ENCODE results near the gene LAPTM5.
A peak's percentile ranks its signal among the peaks of the same experiment; 100 is the strongest.
"Not testable (repeated sequence)": the region's sequence is repeated elsewhere in the genome, so short reads cannot be mapped to it uniquely, and the experiment has no call there.

The LAPTM5 gene

DNA sequence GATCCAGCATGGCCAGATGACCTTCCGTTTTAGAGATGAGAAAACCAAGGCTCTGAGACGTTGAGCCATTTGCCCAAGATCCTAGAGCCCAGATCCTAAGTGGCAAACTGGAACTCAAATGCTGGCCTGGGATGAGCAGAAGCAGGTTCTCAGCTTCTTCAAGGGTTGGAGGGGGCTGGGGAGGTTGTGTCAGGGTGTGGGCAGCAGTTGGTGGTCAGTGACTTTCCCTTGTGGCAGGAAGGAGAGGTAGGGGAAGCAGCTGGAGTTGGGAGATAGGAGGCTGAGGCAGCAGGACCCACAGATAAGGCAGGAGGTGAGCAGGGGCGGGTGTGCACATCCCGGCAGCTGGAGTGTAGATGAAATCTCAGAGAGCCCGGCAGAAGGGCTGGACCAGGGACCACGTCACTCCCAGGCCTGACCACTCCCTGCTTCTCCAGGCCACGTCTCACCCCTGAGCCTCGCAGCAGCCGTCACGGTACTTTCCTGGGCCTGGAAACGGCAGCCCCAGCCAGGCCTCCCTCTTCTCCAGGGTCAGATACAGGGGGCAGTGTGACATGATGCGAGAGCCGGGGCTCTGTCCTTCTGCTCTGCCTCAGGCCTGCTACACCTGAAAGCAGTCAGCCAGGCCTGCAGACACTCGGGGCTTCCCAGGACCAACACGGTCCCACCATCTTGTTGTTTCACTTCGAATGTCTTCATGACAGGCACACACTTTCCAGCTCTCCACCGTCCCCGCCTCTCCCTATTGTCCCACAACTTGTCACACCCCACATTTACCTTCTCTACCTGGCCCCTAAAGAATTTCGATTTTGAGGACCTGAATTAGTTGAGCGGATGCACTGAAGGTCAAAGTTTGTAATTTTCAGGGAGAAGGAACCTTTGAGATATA lies 11.5 kb upstream of the LAPTM5 start:
- no peak overlapping the region for H3K27ac Mint-ChIP-seq
- no peaks in the 10 kb centered on the region for H3K36me3 Mint-ChIP-seq (ENCODE audit: low read depth)
- no peak overlapping the region for H3K4me3 Mint-ChIP-seq
- H3K27me3 Mint-ChIP-seq = no peaks in the 10 kb centered on the region
- H3K4me1 Mint-ChIP-seq (ENCODE audit: low read depth) = peaks cover 30% of the 10 kb centered on the region
- DNase-seq = no peak
- H3K9me3 Mint-ChIP-seq = no peaks in the 10 kb centered on the region

DNA sequence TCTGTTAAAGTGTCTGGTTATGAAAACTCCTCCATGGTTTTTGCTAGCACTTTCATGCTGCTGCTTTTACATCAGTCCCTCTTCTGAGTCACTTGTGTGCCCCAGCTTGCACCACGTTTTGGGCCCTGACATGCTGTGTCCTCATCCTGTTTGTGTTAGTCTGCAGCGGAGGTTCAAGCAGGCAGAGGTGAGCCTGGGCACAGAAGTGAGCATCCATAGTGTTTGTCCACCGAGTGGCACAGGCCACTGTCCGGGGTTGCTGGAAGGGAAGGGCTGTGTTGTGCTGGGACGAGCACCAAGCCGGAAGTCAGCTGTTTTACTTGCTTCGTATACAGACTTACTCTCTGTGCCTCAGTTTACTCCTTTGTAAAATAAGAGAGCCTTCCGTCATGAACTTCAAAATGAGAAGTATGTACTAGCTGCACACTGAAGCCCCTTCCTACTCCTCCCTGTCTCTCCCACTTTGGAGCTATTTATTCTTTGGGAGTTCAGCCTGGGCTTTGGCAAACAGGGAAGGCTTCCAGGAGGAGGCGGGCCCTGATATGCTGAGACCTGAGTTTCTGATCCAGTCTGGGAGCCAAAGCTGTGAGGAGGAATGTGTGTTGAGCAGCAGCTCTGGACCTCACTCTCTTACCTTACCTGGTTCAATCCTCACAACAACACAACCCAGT lies 10.7 kb upstream of the LAPTM5 start:
- Mint-ChIP-seq H3K4me3 (no peak overlapping the region), H3K27me3 (no peaks in the 10 kb centered on the region), H3K4me1 (ENCODE audit: low read depth) (peaks cover 34% of the 10 kb centered on the region), H3K27ac (no peak overlapping the region), H3K36me3 (ENCODE audit: low read depth) (no peaks in the 10 kb centered on the region), H3K9me3 (no peaks in the 10 kb centered on the region)
- no peak for DNase-seq

DNA sequence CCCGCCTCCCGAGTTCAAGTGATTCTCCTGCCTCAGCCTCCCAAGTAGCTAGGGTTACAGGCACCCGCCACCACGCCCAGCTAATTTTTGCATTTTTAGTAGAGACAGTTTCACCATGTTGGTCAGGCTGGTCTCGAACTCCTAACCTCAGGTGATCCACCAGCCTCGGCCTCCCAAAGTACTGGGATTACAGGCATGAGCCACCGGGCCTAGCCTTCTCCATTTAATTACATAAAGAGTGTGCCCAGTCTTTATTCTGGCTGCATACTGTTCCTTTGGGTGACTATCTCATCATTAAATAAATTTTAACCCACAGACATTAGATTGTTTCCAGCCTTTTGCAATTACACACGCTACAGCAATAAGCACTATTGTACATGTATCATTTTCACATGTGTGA lies 9.4 kb upstream of the LAPTM5 start:
- H3K9me3 Mint-ChIP-seq; H3K27me3 Mint-ChIP-seq; H3K36me3 Mint-ChIP-seq (ENCODE audit: low read depth); H3K4me3 Mint-ChIP-seq; DNase-seq; H3K27ac Mint-ChIP-seq: not testable (repeated sequence)
- peaks cover 48% of the 10 kb centered on the region for H3K4me1 Mint-ChIP-seq (ENCODE audit: low read depth)

DNA sequence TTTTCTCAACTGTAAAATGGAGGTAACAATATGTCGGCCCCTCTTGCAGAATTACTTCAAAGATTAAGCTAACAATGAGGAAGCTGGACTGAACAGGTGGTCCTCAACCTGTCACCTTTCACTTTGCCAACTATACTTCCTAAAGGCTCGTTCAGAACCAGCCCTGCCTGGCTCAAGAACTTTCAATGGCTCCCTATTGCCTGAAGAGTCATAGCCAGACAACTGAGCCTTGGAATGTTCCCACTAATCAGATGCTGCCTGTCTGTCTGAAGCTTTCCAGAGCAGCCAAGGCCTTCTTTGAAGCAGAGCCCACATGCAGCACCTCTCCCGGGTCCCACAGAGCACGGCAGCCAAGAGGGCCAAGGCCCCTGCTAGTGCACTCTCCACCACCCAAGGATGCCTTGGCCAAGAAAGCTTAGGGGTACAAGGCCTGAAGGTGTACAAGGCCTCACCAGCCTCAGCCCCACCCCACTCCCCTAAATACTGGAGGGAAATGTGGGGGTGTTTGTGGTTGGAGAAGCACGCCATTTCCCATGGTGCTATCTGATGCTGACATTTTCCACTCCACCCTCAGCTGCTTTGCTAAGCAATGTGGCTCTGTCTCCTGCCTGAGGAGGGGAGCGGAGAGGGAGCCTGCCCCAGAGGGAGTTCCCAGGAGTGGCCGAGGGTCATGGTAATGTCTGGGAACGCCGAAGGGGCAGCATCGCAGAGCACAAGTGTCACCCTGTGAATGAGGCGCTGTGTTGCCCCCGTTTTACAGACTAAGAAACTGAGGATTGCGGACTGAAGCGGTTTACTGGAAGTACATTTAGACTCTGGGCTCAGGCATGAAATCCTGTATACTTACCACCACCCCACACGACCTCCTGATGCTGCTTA lies 8.2 kb upstream of the LAPTM5 start:
- H3K4me1 Mint-ChIP-seq (ENCODE audit: low read depth) = peaks cover 59% of the 10 kb centered on the region
- H3K4me3 Mint-ChIP-seq = peak overlapping the region; percentile 72
- H3K27ac Mint-ChIP-seq = peak overlapping the region; percentile 94
- no peaks in the 10 kb centered on the region for H3K9me3 Mint-ChIP-seq
- DNase-seq = peak; percentile 65
- H3K27me3 Mint-ChIP-seq = no peaks in the 10 kb centered on the region
- no peaks in the 10 kb centered on the region for H3K36me3 Mint-ChIP-seq (ENCODE audit: low read depth)

DNA sequence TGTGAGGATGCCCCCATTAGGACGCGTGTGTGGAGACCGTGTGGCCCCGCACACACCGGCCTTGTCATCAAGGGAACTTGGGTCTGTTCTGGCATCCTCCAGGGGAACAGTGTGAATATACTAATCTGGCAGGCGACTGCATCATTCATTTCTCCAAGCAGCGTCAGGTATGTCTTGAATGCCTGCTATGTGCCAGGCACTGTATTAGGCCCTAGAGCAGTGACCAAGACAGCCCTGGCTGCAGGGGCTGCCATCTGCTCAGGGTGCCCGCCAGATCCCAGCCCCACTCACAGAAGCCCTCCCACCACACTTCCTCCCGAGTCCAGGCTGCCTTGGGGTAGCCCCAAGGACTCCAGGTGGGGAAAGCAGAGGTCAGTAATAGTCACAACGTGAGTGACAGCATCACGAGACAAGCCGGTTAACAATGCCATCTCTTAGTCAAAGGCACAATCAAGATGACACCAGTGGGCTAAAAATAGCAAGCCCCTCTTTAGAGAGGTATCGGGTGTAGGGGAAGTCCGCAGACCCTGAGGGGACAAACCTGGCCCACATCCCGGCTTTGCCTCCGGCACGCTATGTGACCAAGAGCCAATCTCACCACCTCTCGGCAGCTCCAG lies 7.5 kb upstream of the LAPTM5 start:
- Mint-ChIP-seq H3K4me1 (ENCODE audit: low read depth) (peaks cover 67% of the 10 kb centered on the region), H3K4me3 (no peak overlapping the region), H3K36me3 (ENCODE audit: low read depth) (no peaks in the 10 kb centered on the region), H3K9me3 (no peaks in the 10 kb centered on the region), H3K27me3 (no peaks in the 10 kb centered on the region), H3K27ac (peak overlapping the region; percentile 94)
- DNase-seq = no peak

DNA sequence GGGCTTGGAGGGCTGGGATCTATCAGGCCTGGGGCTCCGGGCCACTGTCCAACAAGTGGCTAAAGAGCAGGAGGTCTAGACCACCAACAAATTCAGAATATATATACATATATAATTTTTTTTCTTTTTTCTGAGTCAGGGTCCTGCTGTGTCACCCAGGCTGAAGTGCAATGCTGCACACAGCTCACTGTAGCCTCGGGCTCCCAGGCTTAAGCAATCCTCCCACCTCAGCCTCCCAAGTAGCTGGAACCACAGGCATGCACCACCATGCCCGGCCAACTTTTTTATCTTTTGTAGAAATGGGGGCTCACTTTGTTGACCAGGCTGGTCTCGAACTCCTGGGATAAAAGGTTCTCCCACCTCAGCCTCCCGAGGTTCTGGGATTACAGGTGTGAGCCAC lies 6.8 kb upstream of the LAPTM5 start:
- Mint-ChIP-seq H3K4me3 (no peak overlapping the region), H3K27ac (peak overlapping the region; percentile 94), H3K4me1 (ENCODE audit: low read depth) (peaks cover 73% of the 10 kb centered on the region), H3K9me3 (no peaks in the 10 kb centered on the region), H3K27me3 (no peaks in the 10 kb centered on the region), H3K36me3 (ENCODE audit: low read depth) (no peaks in the 10 kb centered on the region)
- no peak for DNase-seq

DNA sequence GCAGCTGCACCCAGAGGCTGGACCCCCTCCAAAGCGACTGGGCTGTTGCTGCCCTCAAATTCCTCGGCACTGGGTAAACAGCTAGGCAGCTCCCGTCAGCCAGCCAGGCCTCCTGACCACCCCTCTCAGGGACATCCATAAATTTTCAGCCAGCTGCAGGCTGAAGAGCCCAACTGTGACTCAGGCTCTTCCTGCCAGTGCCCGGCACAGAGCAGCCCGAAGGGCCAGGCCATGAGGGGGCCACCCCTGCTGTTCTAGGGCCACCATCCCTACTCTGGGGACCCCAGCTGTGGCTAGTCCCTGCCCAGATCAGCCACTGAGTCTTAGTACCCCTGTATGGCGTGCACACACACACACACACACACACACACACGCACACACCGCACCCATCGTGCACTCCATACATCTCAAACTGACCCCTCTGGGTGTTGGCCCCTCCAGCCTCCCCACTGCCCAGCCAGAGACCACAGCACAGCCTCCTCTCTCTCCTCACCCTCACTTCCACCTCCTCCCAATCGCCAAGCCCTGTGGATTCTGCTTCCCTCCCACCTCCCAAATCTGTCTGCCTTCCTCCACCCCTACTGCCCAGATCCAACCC lies 6.2 kb upstream of the LAPTM5 start:
- DNase-seq = no peak
- peaks cover 80% of the 10 kb centered on the region for H3K4me1 Mint-ChIP-seq (ENCODE audit: low read depth)
- H3K27me3 Mint-ChIP-seq = no peaks in the 10 kb centered on the region
- no peak overlapping the region for H3K4me3 Mint-ChIP-seq
- H3K9me3 Mint-ChIP-seq = no peaks in the 10 kb centered on the region
- H3K27ac Mint-ChIP-seq = peak overlapping the region; percentile 8
- no peaks in the 10 kb centered on the region for H3K36me3 Mint-ChIP-seq (ENCODE audit: low read depth)

DNA sequence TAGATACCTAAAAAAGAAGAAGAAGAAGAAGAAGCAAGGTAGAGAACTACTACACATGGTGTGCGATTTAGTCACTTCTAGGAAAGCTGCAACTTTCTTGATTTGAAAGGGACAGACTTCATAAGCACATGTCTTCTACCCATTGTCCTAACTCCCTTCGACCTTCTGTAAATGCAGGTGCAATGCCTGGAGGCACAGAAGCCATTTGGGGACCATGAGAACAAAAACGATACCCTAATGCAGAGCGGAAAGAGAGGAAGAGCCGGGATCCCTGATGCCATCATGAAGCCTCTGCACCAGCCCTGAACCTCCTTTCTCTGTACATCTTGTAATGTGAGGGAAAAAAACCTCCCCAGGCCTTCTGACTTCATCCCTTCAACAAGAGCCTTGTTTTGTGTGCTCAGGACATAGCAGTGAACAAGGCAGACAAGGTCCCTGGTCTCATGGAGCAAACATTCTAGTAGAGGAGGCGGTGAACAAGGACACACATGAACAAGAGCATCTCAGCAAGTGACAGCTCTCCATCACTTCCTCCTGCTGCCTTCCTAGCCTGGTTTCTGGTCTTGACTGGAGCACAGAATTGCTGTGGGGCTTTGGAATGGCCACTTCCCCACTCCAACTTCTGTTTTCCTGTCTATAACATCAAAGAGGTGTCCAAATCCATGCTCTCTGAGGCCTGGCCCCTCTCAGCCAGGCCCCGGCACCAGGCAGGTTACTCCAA lies 5.5 kb upstream of the LAPTM5 start:
- Mint-ChIP-seq H3K27ac (peak overlapping the region; percentile 44), H3K4me3 (no peak overlapping the region), H3K27me3 (no peaks in the 10 kb centered on the region), H3K4me1 (ENCODE audit: low read depth) (peaks cover 85% of the 10 kb centered on the region), H3K36me3 (ENCODE audit: low read depth) (no peaks in the 10 kb centered on the region), H3K9me3 (no peaks in the 10 kb centered on the region)
- DNase-seq = no peak

DNA sequence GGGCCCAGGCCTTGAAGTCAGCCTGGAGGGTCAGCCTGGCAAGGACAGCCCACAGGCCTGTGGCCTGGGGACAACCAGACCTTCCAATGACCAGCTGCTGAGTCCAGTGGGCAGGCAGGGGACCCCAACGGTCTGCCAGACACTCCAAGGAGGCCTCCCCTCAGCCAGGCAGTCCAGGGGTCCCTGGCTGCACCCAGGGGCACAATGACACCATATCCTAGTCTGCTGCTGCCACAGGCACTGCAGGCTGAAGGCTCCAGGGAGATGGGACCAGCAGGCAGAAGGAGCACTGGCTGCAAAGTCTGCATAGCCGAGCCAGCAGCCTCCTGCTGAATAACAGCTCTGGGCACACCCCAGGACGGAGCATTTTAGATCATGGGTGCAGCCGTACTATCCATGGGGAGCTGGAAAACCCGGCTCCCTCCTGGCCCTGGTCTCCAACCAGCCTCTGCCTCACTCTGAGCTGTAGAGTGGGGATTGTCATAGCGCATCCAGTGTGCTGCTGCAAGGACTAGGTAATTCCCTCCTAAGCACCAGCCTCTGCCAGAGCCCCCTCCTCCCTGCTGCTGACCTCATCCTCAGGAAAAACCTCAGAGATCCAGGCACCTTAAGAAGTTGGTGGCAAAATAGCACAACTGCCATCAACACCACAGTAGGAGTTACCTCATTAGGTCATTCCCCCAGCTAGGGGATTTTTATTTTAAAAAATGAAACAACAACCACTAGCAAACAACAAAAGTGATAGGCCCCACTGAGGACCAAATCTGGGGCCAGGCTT lies 4.8 kb upstream of the LAPTM5 start:
- Mint-ChIP-seq H3K4me1 (ENCODE audit: low read depth) (peaks cover 88% of the 10 kb centered on the region), H3K4me3 (no peak overlapping the region), H3K9me3 (no peaks in the 10 kb centered on the region), H3K27me3 (no peaks in the 10 kb centered on the region), H3K27ac (peak overlapping the region; percentile 44), H3K36me3 (ENCODE audit: low read depth) (peaks cover 3% of the 10 kb centered on the region)
- DNase-seq = no peak

DNA sequence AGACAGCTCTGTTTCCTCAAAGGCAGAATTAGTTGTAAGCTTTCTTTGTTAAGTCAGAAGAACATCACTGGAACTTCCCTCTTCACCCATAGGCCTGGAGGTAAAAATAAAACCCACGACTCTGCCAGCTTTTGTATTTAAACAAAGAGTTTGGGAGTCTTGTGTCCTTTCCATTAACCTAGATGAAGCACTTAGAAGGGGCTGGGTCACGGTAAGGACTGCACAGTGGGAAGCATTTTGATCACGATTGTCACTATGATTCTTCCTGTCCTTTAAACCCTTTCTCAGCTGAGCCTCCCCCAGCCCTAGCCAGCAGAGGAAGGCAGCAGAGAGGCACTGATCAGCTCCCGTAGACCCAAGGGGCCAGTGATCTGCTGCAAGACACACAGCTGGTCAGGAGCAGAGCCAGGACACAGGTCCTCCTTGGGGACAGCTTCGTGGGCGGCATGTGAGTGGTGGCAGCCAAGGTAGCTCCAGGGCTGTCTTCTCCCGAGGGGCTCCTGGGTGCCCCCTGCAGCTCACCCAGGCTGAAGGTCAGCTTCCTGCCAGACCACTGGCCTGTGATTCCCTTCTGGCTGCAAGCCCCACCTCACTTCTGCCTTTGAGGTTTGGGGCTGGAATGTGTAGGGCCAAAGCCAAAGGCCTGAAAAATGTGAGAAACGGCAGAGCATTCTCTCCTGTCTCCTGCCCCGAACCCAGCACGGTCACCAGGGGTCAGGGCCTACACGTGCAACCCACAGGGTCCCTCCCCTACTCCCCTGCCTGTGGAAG lies 4.0 kb upstream of the LAPTM5 start:
- Mint-ChIP-seq H3K27ac (peak overlapping the region; percentile 48), H3K27me3 (no peaks in the 10 kb centered on the region), H3K4me3 (no peak overlapping the region), H3K9me3 (no peaks in the 10 kb centered on the region), H3K4me1 (ENCODE audit: low read depth) (peaks cover 85% of the 10 kb centered on the region), H3K36me3 (ENCODE audit: low read depth) (peaks cover 10% of the 10 kb centered on the region)
- no peak for DNase-seq

DNA sequence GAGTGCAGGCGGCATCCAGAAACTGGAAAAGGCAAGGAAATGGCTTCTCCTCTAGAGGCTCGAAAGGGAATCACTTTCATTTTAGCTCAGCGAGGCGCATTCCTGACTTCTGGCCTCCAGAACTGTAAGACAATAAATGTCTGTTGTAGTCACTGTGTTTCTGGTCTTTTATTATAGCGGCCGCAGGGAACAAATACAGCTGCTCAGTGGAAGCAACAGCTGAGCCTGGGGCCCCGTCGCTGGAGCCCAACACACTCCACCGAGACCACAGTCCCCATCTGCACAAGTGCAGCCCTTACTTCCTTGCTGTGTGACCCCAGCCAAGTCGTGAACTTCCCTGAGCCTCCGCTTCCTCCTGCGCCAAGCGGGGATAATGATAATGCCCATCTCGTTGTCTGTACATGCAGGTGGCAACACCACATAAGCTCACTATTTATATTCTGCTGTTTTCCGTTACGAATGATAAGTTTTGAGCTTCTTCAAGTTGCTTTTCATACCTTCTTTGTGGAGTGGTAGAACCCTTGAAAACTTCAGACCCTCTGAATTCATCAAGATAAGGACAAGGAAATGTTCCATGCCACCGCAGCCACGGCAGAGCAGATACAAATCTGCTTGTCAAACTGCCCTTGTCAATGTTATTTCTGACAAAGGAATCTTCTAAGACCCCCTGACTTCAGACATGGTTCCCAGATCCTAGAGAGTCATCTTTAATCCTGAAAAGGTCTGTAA lies 3.2 kb upstream of the LAPTM5 start:
- no peaks in the 10 kb centered on the region for H3K27me3 Mint-ChIP-seq
- H3K4me1 Mint-ChIP-seq (ENCODE audit: low read depth) = peaks cover 85% of the 10 kb centered on the region
- H3K27ac Mint-ChIP-seq = peak overlapping the region; percentile 53
- H3K4me3 Mint-ChIP-seq = peak overlapping the region; percentile 66
- no peak for DNase-seq
- peaks cover 15% of the 10 kb centered on the region for H3K36me3 Mint-ChIP-seq (ENCODE audit: low read depth)
- H3K9me3 Mint-ChIP-seq = no peaks in the 10 kb centered on the region

DNA sequence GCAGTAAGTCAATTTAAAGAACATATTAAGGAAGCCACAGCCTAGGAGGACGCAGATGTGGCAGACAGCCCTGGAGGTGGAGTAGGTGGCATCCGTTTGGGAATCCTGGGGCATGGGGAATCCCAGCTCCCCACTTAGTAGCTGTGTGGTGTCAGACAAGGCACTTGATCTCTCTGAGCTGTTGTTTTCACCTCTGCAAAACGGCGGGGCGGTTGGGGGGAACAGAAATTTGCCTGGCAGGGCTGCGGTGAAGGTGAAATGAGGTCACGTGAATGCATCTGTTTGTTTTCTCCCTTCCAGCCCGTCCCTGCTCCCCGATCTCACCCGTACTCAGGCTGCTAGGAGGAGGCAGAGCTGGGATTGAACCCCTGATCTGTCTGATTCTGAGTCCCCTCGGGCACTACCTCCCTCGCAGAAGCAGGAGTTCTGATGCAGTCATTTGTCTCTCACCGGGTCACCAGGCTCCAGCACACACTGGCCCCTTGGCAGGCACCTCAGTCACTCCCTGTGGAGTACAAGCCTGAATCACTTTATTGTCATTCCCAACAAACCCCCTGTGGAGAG lies 2.2 kb upstream of the LAPTM5 start:
- H3K4me1 Mint-ChIP-seq (ENCODE audit: low read depth) = peaks cover 85% of the 10 kb centered on the region
- peak overlapping the region; percentile 66 for H3K4me3 Mint-ChIP-seq
- peak overlapping the region; percentile 61 for H3K27ac Mint-ChIP-seq
- H3K36me3 Mint-ChIP-seq (ENCODE audit: low read depth) = peaks cover 25% of the 10 kb centered on the region
- no peaks in the 10 kb centered on the region for H3K9me3 Mint-ChIP-seq
- DNase-seq = peak; percentile 77
- no peaks in the 10 kb centered on the region for H3K27me3 Mint-ChIP-seq

Data from activated T-cell treated with anti-CD3 and anti-CD28 coated beads, Interleukin-2, amount 50 U/mL, for 24 hours (primary cell).